GM19395 (cell line): Measurements from ENCODE around the gene TOR1AIP2.
"Not testable (repeated sequence)": the region's sequence is repeated elsewhere in the genome, so short reads cannot be mapped to it uniquely, and the experiment has no call there.

Experiments
- ATAC-seq: cut with Tn5 transposase; IDR thresholded peaks from one replicate; pipeline ENCODE4 v1.9.1; 2021; ENCODE audit warnings: mild to moderate bottlenecking, moderate library complexity; ENCODE audit not compliant: unreplicated experiment

Gene TOR1AIP2

GRCh38 chr1:179808503-179808902 is 69.1 kb downstream of the TOR1AIP2 start:
- ATAC-seq, result no peak

- ATAC-seq, result no peak
Measured at GRCh38 chr1:179807691-179808485, 69.7 kb downstream of the TOR1AIP2 start.

GRCh38 chr1:179807291-179807690 is 70.3 kb downstream of the TOR1AIP2 start:
- no peak for ATAC-seq

DNA sequence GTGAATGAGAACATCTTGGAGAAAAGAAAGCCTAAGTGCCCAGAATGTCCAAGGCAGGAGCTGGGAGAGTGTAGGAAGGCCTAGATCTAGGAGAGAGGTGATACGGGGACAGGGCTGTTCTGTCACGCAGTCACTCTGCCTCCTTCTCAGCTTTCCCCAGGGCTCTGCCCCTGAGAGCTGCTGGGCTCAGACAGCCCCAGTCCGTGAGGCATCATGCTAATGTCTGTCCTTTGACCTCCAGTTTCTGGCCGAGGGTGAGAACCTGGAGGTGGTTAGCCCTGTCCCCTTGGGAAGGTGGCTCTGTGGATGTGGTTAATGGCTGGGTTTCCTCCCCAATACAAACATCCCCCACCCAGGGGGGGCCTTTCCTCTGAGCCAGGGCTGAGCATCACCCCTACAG is 71.3 kb downstream of the TOR1AIP2 start:
- ATAC-seq, result no peak

- ATAC-seq, result no peak
Measured at GRCh38 chr1:179805291-179806195, 72.1 kb downstream of the TOR1AIP2 start.

- not testable (repeated sequence) for ATAC-seq
Measured at GRCh38 chr1:179804417-179804816, 73.2 kb downstream of the TOR1AIP2 start.

DNA sequence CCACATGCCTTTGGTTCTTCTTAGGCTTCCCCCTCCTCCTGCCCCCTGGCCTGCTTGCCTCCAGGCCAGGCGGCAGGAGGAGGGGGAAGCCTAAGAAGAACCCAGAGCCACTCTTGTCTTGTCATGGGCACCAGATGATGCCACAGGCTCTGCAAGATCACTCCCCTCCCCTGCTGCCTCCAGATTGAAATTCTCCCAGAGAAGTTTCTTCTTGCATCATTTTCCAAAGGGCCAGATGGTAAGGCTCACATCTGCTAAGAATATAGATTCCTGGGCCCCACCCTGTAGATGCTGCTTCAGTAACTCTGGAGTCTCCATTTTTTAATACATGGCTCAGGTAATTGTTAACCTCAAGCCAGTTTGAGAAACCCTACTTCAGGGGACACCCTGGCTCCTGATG is 73.7 kb downstream of the TOR1AIP2 start:
- no peak for ATAC-seq

DNA sequence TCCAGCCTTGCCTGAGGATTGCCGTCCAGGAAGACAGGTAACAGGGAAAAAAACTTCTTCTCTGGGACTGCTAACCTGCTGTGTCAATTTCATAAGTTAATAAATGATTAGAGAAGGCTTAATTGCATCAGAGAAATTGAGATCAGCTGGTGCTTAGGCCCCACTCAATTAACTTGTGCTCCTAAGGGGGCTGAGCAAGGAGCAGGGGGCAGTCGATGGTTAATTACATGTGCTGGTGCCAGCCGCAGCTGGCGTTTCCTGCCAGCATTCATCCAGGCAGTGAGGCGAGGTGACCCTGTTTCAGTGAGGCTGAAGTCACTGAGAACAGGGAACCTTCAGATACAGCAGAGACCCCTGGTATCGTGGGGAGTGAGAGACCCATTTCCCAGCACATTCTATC is 74.5 kb downstream of the TOR1AIP2 start:
- ATAC-seq, result no peak

- ATAC-seq, result no peak
Measured at GRCh38 chr1:179800481-179800880, 77.1 kb downstream of the TOR1AIP2 start.

- ATAC-seq, result no peak
Measured at GRCh38 chr1:179798864-179799516, 78.6 kb downstream of the TOR1AIP2 start.

- ATAC-seq, result no peak
Measured at GRCh38 chr1:179798213-179798863, 79.3 kb downstream of the TOR1AIP2 start.

DNA sequence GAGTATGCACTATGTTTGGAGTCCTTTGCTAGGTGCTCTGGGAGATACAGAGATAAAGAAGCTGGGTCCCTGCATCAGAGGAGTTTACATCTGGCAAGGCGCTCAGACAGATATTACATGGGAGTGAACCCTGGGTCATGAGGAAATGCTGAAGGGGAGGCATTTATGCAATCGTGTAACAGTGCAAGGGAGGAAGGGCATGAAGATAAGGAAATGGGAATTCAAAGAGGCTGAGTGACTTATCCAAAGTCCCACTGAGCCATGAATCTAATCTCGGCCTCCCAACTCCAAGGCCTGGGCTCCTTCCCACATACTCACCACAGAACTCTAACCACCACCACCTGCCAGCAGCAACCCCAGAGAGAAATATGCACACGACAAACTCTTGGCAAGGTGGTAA is 82.9 kb downstream of the TOR1AIP2 start:
- no peak for ATAC-seq

GRCh38 chr1:179794146-179794545 is 83.5 kb downstream of the TOR1AIP2 start:
- no peak for ATAC-seq

DNA sequence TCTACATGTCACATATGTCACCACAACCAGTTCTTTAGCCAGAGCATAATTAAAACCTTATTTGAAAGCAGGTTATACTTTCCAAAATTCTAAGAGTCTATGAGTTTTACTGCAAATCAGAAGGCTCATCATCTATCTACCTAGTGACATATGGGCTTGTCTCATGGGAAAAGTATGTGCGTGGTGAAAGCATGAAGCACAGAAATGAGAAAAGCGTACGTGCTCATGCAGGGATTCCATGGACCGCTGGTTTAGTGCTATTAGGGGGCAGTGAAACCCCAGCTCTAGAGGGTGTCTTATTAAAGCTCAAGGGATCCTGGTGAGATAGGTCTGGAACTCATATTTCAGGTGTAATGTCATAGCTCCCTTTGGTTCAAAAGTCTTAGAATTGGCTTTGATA is 84.3 kb downstream of the TOR1AIP2 start:
- ATAC-seq, result no peak
